B cell (primary cell): Measurements from ENCODE around the gene PPP2R2C. TPM values are rescaled to one million over a fixed set of nuclear protein-coding genes. Genes with fewer than 3 reads are reported as not detected.

Experiments used
- ATAC-seq: fragments of 200-7000 bp; cut with Tn5 transposase; one replicate; pipeline ENCODE4 v1.10.0; 2021; ENCODE audit warnings: low read depth, mild to moderate bottlenecking, moderate number of reproducible peaks, moderate library complexity
- CTCF ChIA-PET: fragments of 350-600 bp; sonication (Branson Sonifier 250); formaldehyde crosslinking; loops from one replicate; lab custom pipeline; 2021; ENCODE audit warnings: antibody characterized with exemption, inconsistent platforms; lab: Charles Lee
- POLR2A ChIA-PET: fragments of 350-600 bp; sonication (Branson Sonifier 250); formaldehyde crosslinking; loops from one replicate; lab custom pipeline; 2021; ENCODE audit warnings: antibody characterized with exemption; lab: Charles Lee
- DNase-seq: peaks from one replicate; pipeline ENCODE4 v3.0.0; 2013
- H2AFZ ChIP-seq: 2 replicates; pipeline ENCODE4 v1.6.1; 2012; ENCODE audit warnings: mild to moderate bottlenecking, low read depth, low read length; ENCODE audit not compliant: insufficient read depth, poor library complexity, severe bottlenecking
- H3K27ac ChIP-seq, 2 donors: 1 replicate in 1 of 2; 2 replicates in 1 of 2; pipeline ENCODE4 v1.5.1; 2012 to 2013; ENCODE audit warnings: low read length in 2 of 2, mild to moderate bottlenecking in 2 of 2, moderate library complexity in 1 of 2
- H3K27me3 ChIP-seq, 4 experiments: fragments of 200-600 bp in 1 of 4; sonication (generic) in 1 of 4; replicated peaks in 1 of 4; 1 replicate in 2 of 4; 2 replicates in 2 of 4; pipeline versions ENCODE4 v1.6.1 to v1.7.0; 2013 to 2016; ENCODE audit warnings: low read length in 3 of 4, mild to moderate bottlenecking in 2 of 4, mixed read lengths in 1 of 4, moderate library complexity in 1 of 4; ENCODE audit not compliant: insufficient read depth in 4 of 4, control insufficient read depth in 3 of 4; ENCODE audit errors: control extremely low read depth in 1 of 4
- H3K36me3 ChIP-seq, 2 experiments: replicated peaks in 1 of 2; 1 replicate in 1 of 2; 2 replicates in 1 of 2; pipeline versions ENCODE4 v1.6.1 to v1.7.1; 2013; ENCODE audit warnings: low read length in 1 of 2; ENCODE audit not compliant: insufficient read depth in 2 of 2, control insufficient read depth in 1 of 2; ENCODE audit errors: control extremely low read depth in 1 of 2, extremely low read depth in 1 of 2
- H3K4me1 ChIP-seq, 2 donors: fragments of 200-600 bp in 1 of 2; sonication (generic) in 1 of 2; 1 replicate in 1 of 2; 2 replicates in 1 of 2; pipeline versions ENCODE4 v1.5.1 to v1.6.1; 2013 to 2017; ENCODE audit warnings: low read length in 2 of 2; ENCODE audit not compliant: control insufficient read depth in 2 of 2, insufficient read depth in 2 of 2
- H3K4me2 ChIP-seq: replicated peaks from 2 replicates; pipeline ENCODE3; 2012; ENCODE audit warnings: mild to moderate bottlenecking, low read depth, low read length; ENCODE audit not compliant: poor library complexity, severe bottlenecking
- H3K4me3 ChIP-seq, 5 experiments: fragments of 200-600 bp in 1 of 5; sonication (generic) in 1 of 5; 1 replicate in 3 of 5; 2 replicates in 2 of 5; pipeline versions ENCODE4 v1.5.1 to v1.7.0; 2011 to 2016; ENCODE audit warnings: low read length in 4 of 5, mild to moderate bottlenecking in 4 of 5, low read depth in 2 of 5, control low read depth in 1 of 5, moderate library complexity in 1 of 5; ENCODE audit not compliant: insufficient read depth in 1 of 5; ENCODE audit errors: control extremely low read depth in 1 of 5, extremely low read depth in 1 of 5
- H3K79me2 ChIP-seq: fragments of 200-600 bp; sonication (generic); one replicate; pipeline ENCODE4 v1.6.0; 2016; ENCODE audit warnings: low read length; ENCODE audit not compliant: control insufficient read depth, insufficient read depth
- H3K9ac ChIP-seq: fragments of 200-600 bp; sonication (generic); 2 replicates; pipeline ENCODE4 v1.6.1; 2017; ENCODE audit warnings: mild to moderate bottlenecking, low read length, moderate library complexity
- H3K9me3 ChIP-seq, 3 donors: one replicate each; pipeline versions ENCODE4 v1.6.1 to v1.7.1; 2013; ENCODE audit warnings: low read length in 2 of 3; ENCODE audit not compliant: control insufficient read depth in 2 of 3, insufficient read depth in 1 of 3; ENCODE audit errors: control extremely low read depth in 1 of 3
- H4K20me1 ChIP-seq: 2 replicates; pipeline ENCODE4 v1.6.0; 2012; ENCODE audit warnings: mild to moderate bottlenecking, low read length; ENCODE audit not compliant: insufficient read depth, control insufficient read depth, poor library complexity, severe bottlenecking
- H3K27ac Mint-ChIP-seq: one replicate; pipeline ENCODE4 v1.8.0; 2021; ENCODE audit warnings: mixed read lengths
- H3K27me3 Mint-ChIP-seq: one replicate; pipeline ENCODE4 v1.8.0; 2021; ENCODE audit warnings: mixed read lengths
- H3K4me1 Mint-ChIP-seq: one replicate; pipeline ENCODE4 v1.8.0; 2021; ENCODE audit warnings: mixed read lengths
- H3K4me3 Mint-ChIP-seq: one replicate; pipeline ENCODE4 v1.8.0; 2021; ENCODE audit warnings: mixed read lengths
- H3K9me3 Mint-ChIP-seq: one replicate; pipeline ENCODE4 v1.8.0; 2022; ENCODE audit warnings: mixed read lengths; ENCODE audit not compliant: insufficient read depth
- CTCF ChIP-seq: fragments of 200-600 bp; IDR thresholded peaks from one replicate; pipeline ENCODE4 v1.8.0; 2022; ENCODE audit warnings: antibody characterized with exemption, mild to moderate bottlenecking
- EZH2 ChIP-seq: IDR thresholded peaks from 2 replicates; pipeline ENCODE4 v1.6.1; 2012; ENCODE audit warnings: borderline replicate concordance, low read depth, mild to moderate bottlenecking, moderate library complexity, low read length; ENCODE audit not compliant: insufficient read depth, poor library complexity, severe bottlenecking
- WGBS: methylation state at CpG from one replicate; pipeline ENCODE4 v1.1.5; 2013; ENCODE audit warnings: missing lambda C conversion rate; ENCODE audit not compliant: insufficient coverage; 5-methylcytosine and 5-hydroxymethylcytosine counted together
- intact Hi-C: fragments of 100-400 bp; cut with micrococcal nuclease; formaldehyde crosslinking; loops from one replicate; pipeline ENCODE4 v1.10.0; 2022
- polyA plus RNA-seq: library from polyadenylated mRNA; depleted of rRNA; stranded (reverse); fragments of >200 nt; gene quantifications from 2 replicates; pipeline ENCODE4 v1.2.3, GENCODE V29; 2012
- total RNA-seq, 2 donors: library from RNA; stranded (reverse); fragments of 120-200 nt in 1 of 2; gene quantifications; 1 replicate in 1 of 2; 2 replicates in 1 of 2; pipeline versions ENCODE4 v1.2.3 to v1.2.4, GENCODE V29; 2013 to 2022

The PPP2R2C gene
- total and polyA plus RNA-seq, 2 donors (not counting 1 experiment from before 2014, with no cell fraction given), result not detected

GRCh38 chr4:6346373-6347110 is 125.9 kb downstream of the PPP2R2C start:
- no peak overlapping the region for H3K27ac ChIP-seq
- H4K20me1 ChIP-seq, result no peaks in the 10 kb centered on the region
- H3K9me3 Mint-ChIP-seq, result no peaks in the 10 kb centered on the region
- DNase-seq, result no peak
- H3K27me3 ChIP-seq, result no peaks in the 10 kb centered on the region
- no peak overlapping the region for H3K4me2 ChIP-seq
- no peak overlapping the region for H2AFZ ChIP-seq
- H3K27ac Mint-ChIP-seq, result no peak overlapping the region
- H3K36me3 ChIP-seq, result no peaks in the 10 kb centered on the region
- intact Hi-C loops, result no loop called here
- H3K4me1 Mint-ChIP-seq, result no peaks in the 10 kb centered on the region
- TF ChIP-seq EZH2, result no peak
- CTCF ChIA-PET, result no interaction called here
- 85% methylated on average over 16 of the region's 16 CpGs for WGBS
- H3K4me1 ChIP-seq, result no peaks in the 10 kb centered on the region
- no peak overlapping the region for H3K9ac ChIP-seq
- H3K79me2 ChIP-seq, result no peaks in the 10 kb centered on the region
- POLR2A ChIA-PET, result no interaction called here
- ATAC-seq, result no peak
- peaks cover 0 to 16% (median 0%) of the 10 kb centered on the region in 3 donors for H3K9me3 ChIP-seq
- peaks cover 7% of the 10 kb centered on the region for H3K27me3 Mint-ChIP-seq
- no peak overlapping the region for H3K4me3 Mint-ChIP-seq
- H3K4me3 ChIP-seq, result no peak overlapping the region

- no peak overlapping the region for H3K27ac Mint-ChIP-seq
- CTCF ChIA-PET, result no interaction called here
- 77% methylated on average over 13 of the region's 13 CpGs for WGBS
Measured at GRCh38 chr4:6345866-6346265, 126.5 kb downstream of the PPP2R2C start.

More at GRCh38 chr4:6345866-6346265, 126.5 kb downstream of the PPP2R2C start:
- ATAC-seq (no peak), DNase-seq (no peak)
- Histone ChIP-seq H2AFZ (no peak overlapping the region), H3K4me3 (no peak overlapping the region), H3K36me3 (no peaks in the 10 kb centered on the region), H3K9ac (no peak overlapping the region), H3K27me3 (no peaks in the 10 kb centered on the region), H3K79me2 (no peaks in the 10 kb centered on the region), H3K9me3 (peaks cover 0 to 16% (median 0%) of the 10 kb centered on the region in 3 donors), H3K27ac (no peak overlapping the region), H3K4me1 (no peaks in the 10 kb centered on the region), H4K20me1 (no peaks in the 10 kb centered on the region), H3K4me2 (no peak overlapping the region)
- POLR2A ChIA-PET, result no interaction called here
- H3K4me1 Mint-ChIP-seq, result no peaks in the 10 kb centered on the region
- TF ChIP-seq EZH2, result no peak
- no peak for TF ChIP-seq CTCF
- H3K27me3 Mint-ChIP-seq, result peaks cover 10% of the 10 kb centered on the region
- H3K9me3 Mint-ChIP-seq, result no peaks in the 10 kb centered on the region
- intact Hi-C loops, result no loop called here
- no peak overlapping the region for H3K4me3 Mint-ChIP-seq
